HepG2 (cell line): ENCODE measurements around the gene FAM174C. TPM values are rescaled to one million over a fixed set of nuclear protein-coding genes. Genes with fewer than 3 reads are reported as not detected.

Experiments used
- AFF4 ChIP-seq: sonication (generic); formaldehyde crosslinking; IDR thresholded peaks from 2 replicates; pipeline ENCODE4 v1.4.0; 2020; ENCODE audit warnings: missing genetic modification reagents
- ATF6 ChIP-seq: sonication (generic); formaldehyde crosslinking; conservative IDR thresholded peaks from 2 replicates; pipeline ENCODE4 v1.4.0; 2020; ENCODE audit warnings: missing genetic modification reagents
- CEBPG ChIP-seq: IDR thresholded peaks from 2 replicates; pipeline ENCODE4 v1.6.1; 2016
- HMG20B ChIP-seq: conservative IDR thresholded peaks from 2 replicates; pipeline ENCODE4 v1.6.1; 2016; ENCODE audit warnings: missing genetic modification reagents, missing compliant biosample characterization
- HNRNPL ChIP-seq: fragments of 200-400 bp; formaldehyde crosslinking; IDR thresholded peaks from 2 replicates; pipeline ENCODE4 v1.6.1; 2017; ENCODE audit warnings: mild to moderate bottlenecking, low read depth, low read length
- PHF5A ChIP-seq: IDR thresholded peaks from one replicate; pipeline ENCODE4 v1.6.1; 2018; ENCODE audit warnings: low read depth, missing genetic modification reagents; ENCODE audit not compliant: unreplicated experiment
- RNF219 ChIP-seq: sonication (generic); formaldehyde crosslinking; IDR thresholded peaks from 2 replicates; pipeline ENCODE4 v1.5.0; 2020; ENCODE audit warnings: mild to moderate bottlenecking, missing genetic modification reagents
- RXRB ChIP-seq: IDR thresholded peaks from 2 replicates; pipeline ENCODE4 v1.6.1; 2016; ENCODE audit warnings: borderline replicate concordance, missing genetic modification reagents, missing compliant biosample characterization
- SNRNP70 ChIP-seq: fragments of 200-400 bp; formaldehyde crosslinking; IDR thresholded peaks from 2 replicates; pipeline ENCODE4 v1.6.1; 2017; ENCODE audit warnings: mild to moderate bottlenecking, low read depth, low read length, moderate library complexity
- SUZ12 ChIP-seq: fragments of 150-350 bp; IDR thresholded peaks from 2 replicates; pipeline ENCODE4 v1.6.1; 2014; ENCODE audit warnings: low read depth, low read length
- ZNF142 ChIP-seq: sonication (generic); formaldehyde crosslinking; IDR thresholded peaks from 2 replicates; pipeline ENCODE4 v1.4.0; 2020; ENCODE audit warnings: missing genetic modification reagents
- ZNF180 ChIP-seq: sonication (generic); formaldehyde crosslinking; IDR thresholded peaks from 2 replicates; pipeline ENCODE4 v1.4.0; 2020; ENCODE audit warnings: low read depth, missing genetic modification reagents, borderline replicate concordance
- ZNF709 ChIP-seq: sonication (generic); formaldehyde crosslinking; IDR thresholded peaks from 2 replicates; pipeline ENCODE4 v1.5.0; 2020; ENCODE audit warnings: mild to moderate bottlenecking, missing genetic modification reagents
- ZSCAN12 ChIP-seq: sonication (generic); formaldehyde crosslinking; IDR thresholded peaks from 2 replicates; pipeline ENCODE4 v1.9.0; 2021; ENCODE audit warnings: mild to moderate bottlenecking, missing genetic modification reagents
- ZSCAN30 ChIP-seq: sonication (generic); formaldehyde crosslinking; IDR thresholded peaks from 2 replicates; pipeline ENCODE4 v1.5.0; 2020; ENCODE audit warnings: mild to moderate bottlenecking, missing genetic modification reagents
- polyA plus RNA-seq, 8 experiments: library from polyadenylated mRNA; depleted of rRNA in 3 of 8; stranded (reverse) in 7 of 8; unstranded in 1 of 8; fragments of >200 nt; fragmentation: Illumina TruSeq in 4 of 8; extraction: Trizol in 4 of 8; gene quantifications; 2 replicates each; pipeline versions ENCODE4 v1.2.1 to v1.2.3, GENCODE V29; 2011 to 2016; ENCODE audit warnings: low read depth in 4 of 8, missing spikeins in 1 of 8, mixed read lengths in 1 of 8; ENCODE audit not compliant: insufficient read depth in 1 of 8
- total RNA-seq, 5 experiments: library from RNA; depleted of rRNA; stranded (reverse); fragments of >200 nt; fragmentation: Illumina TruSeq; extraction: Trizol; gene quantifications; 2 replicates each; pipeline ENCODE4 v1.2.3, GENCODE V29; 2016; ENCODE audit warnings: low read depth in 1 of 5

Gene FAM174C
- total and polyA plus RNA-seq, 2 of the 13 experiments (the other 11 are each of a cell fraction or from before 2014, with no cell fraction given) = 19.5 to 31.3 TPM

DNA sequence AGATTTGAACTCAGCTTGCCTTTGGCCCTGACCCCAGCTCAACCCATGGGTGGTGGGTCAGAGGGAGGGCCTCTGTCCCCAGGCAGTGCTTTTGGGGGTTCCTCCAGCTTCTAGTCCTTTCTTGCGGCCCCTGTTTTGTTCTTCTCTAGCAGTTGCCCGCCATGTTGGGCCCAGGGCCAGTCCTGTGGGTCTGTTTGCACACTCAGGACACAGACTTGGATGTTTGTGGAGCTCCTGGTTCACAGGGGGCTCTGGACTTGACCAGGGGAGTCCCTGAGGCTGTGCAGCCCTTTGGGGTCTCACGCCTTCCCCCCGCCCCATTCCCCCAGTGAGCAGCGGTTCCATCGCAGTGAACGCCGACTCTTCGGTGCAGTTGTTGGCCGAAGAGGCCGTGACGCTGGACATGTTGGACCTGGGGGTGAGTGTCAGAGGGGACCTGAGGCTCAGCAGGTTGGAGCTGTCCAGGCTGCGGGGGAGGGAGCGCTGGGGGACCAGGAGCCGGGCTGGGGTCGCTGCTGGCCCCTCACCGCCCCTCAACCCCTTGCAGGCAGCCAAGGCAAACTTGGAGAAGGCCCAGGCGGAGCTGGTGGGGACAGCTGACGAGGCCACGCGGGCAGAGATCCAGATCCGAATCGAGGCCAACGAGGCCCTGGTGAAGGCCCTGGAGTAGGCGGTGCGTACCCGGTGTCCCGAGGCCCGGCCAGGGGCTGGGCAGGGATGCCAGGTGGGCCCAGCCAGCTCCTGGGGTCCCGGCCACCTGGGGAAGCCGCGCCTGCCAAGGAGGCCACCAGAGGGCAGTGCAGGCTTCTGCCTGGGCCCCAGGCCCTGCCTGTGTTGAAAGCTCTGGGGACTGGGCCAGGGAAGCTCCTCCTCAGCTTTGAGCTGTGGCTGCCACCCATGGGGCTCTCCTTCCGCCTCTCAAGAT is 31.3 kb upstream of the FAM174C start (continued):
- TF ChIP-seq ZNF142 (no peak), CEBPG (CRISPR knock-in tag) (0 out of 2 replicates have a peak, but pooled peaks have one; percentile 38), ZSCAN30 (CRISPR knock-in tag) (no peak), ZNF180 (CRISPR knock-in tag) (no peak), ZSCAN12 (CRISPR knock-in tag) (no peak), ATF6 (CRISPR knock-in tag) (0 out of 2 replicates have a peak, but pooled peaks have one; percentile 19), SNRNP70 (no peak), HMG20B (no peak), ZNF709 (CRISPR knock-in tag) (no peak), AFF4 (no peak), HNRNPL (peak; percentile 75), PHF5A (CRISPR knock-in tag) (no peak), SUZ12 (no peak), RXRB (CRISPR knock-in tag) (no peak), RNF219 (CRISPR knock-in tag) (no peak)
